OCI-LY3 (cell line): ENCODE data around the gene CIAO1.

Experiments used
- EZH2phosphoT487 ChIP-seq: fragments of 200-600 bp; shearing (Covaris generic); IDR thresholded peaks from 2 replicates; pipeline ENCODE4 v1.6.1; 2018; ENCODE audit warnings: antibody characterized with exemption, mixed run types, low read depth
- TF ChIP-seq, protein P1 (sequence below): fragments of 200-600, 300-600 bp; sonication (generic); IDR thresholded peaks from 2 replicates; pipeline ENCODE4 v1.5.1; 2014; ENCODE audit warnings: antibody characterized with exemption, low read length, low read depth

DNA sequence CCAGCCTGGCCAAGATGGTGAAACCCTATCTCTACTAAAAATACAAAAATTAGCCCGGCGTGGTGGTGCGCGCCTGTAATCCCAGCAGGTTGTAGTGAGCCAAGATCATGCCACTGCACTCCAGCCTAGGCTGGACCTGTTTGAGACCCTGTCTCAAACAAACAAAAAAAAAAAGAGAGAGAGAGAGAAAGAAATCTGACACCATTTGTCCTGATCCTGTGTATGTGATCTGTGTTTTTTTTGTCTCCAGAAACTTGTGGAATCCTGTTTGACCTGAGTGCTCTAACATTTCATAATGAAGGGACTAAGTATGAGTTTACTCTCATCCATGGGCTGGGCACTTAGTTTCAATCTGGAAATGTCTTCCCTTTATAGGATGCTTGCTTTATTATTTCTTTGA lies 52.7 kb downstream of the CIAO1 start:
- no peak for TF ChIP-seq EZH2phosphoT487
- TF ChIP-seq, protein P1, sequence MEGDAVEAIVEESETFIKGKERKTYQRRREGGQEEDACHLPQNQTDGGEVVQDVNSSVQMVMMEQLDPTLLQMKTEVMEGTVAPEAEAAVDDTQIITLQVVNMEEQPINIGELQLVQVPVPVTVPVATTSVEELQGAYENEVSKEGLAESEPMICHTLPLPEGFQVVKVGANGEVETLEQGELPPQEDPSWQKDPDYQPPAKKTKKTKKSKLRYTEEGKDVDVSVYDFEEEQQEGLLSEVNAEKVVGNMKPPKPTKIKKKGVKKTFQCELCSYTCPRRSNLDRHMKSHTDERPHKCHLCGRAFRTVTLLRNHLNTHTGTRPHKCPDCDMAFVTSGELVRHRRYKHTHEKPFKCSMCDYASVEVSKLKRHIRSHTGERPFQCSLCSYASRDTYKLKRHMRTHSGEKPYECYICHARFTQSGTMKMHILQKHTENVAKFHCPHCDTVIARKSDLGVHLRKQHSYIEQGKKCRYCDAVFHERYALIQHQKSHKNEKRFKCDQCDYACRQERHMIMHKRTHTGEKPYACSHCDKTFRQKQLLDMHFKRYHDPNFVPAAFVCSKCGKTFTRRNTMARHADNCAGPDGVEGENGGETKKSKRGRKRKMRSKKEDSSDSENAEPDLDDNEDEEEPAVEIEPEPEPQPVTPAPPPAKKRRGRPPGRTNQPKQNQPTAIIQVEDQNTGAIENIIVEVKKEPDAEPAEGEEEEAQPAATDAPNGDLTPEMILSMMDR = no peak
